Effector memory CD4-positive, alpha-beta T cell (primary cell): Measurements from ENCODE around the gene B9D1.

ENCODE experiments used
- DNase-seq, 3 donors: peaks; one replicate each; pipeline ENCODE4 v3.0.0-alpha.2; 2020
- H3K27ac ChIP-seq: 2 replicates; pipeline ENCODE4 v1.7.0; 2013; ENCODE audit warnings: mild to moderate bottlenecking, low read length, moderate library complexity; ENCODE audit not compliant: insufficient read depth, poor library complexity, severe bottlenecking
- H3K27me3 ChIP-seq: replicated peaks from 2 replicates; pipeline ENCODE4 v1.7.0; 2013; ENCODE audit warnings: mild to moderate bottlenecking, low read length; ENCODE audit not compliant: insufficient read depth, control insufficient read depth, poor library complexity, severe bottlenecking
- H3K36me3 ChIP-seq: 2 replicates; pipeline ENCODE4 v1.7.0; 2013; ENCODE audit warnings: mild to moderate bottlenecking, low read length, moderate library complexity; ENCODE audit not compliant: control insufficient read depth, insufficient read depth
- H3K4me1 ChIP-seq: 2 replicates; pipeline ENCODE4 v1.7.0; 2013; ENCODE audit warnings: low read length, mild to moderate bottlenecking; ENCODE audit not compliant: control insufficient read depth, insufficient read depth, poor library complexity, severe bottlenecking
- H3K4me3 ChIP-seq: 2 replicates; pipeline ENCODE4 v1.7.0; 2013; ENCODE audit warnings: low read length, low read depth, mild to moderate bottlenecking; ENCODE audit not compliant: insufficient read depth, poor library complexity, severe bottlenecking
- H3K9me3 ChIP-seq: 2 replicates; pipeline ENCODE4 v1.7.0; 2013; ENCODE audit warnings: mild to moderate bottlenecking, low read length, moderate library complexity; ENCODE audit not compliant: control insufficient read depth

Gene B9D1

GRCh38 chr17:19404264-19404663, 41.7 kb upstream of the B9D1 start:
- no peaks in the 10 kb centered on the region for H3K9me3 ChIP-seq
- H3K36me3 ChIP-seq, result no peaks in the 10 kb centered on the region
- no peaks in the 10 kb centered on the region for H3K27me3 ChIP-seq
- H3K4me1 ChIP-seq, result no peaks in the 10 kb centered on the region
- H3K27ac ChIP-seq, result no peak overlapping the region
- no peak overlapping the region for H3K4me3 ChIP-seq
- DNase-seq, result no peak

GRCh38 chr17:19403021-19403420, 40.5 kb upstream of the B9D1 start:
- Histone ChIP-seq H3K27ac (no peak overlapping the region), H3K4me1 (no peaks in the 10 kb centered on the region), H3K27me3 (no peaks in the 10 kb centered on the region), H3K36me3 (no peaks in the 10 kb centered on the region), H3K9me3 (no peaks in the 10 kb centered on the region), H3K4me3 (no peak overlapping the region)
- no peak for DNase-seq

DNA sequence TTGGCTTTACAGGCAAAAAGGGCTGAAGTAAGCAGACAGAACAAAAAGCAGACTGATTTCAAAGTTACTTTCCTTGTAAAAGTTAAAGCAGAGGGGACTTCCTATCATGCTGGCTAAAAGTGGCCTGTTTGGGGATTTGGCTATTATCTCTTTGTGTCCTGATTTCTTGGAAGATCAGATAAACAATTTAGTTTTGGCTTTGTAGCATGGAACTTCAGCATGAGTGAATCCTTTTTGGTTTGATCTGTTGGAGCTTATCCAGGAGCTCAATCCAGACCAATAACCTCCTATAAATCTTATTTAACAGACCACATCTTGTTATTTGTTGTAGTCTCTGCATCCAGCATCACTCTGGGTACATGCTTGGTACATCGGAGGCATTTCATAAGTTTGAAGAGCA, 39.6 kb upstream of the B9D1 start:
- Histone ChIP-seq H3K36me3 (no peaks in the 10 kb centered on the region), H3K4me3 (no peak overlapping the region), H3K4me1 (no peaks in the 10 kb centered on the region), H3K27me3 (no peaks in the 10 kb centered on the region), H3K27ac (no peak overlapping the region), H3K9me3 (no peaks in the 10 kb centered on the region)
- DNase-seq, result no peak

DNA sequence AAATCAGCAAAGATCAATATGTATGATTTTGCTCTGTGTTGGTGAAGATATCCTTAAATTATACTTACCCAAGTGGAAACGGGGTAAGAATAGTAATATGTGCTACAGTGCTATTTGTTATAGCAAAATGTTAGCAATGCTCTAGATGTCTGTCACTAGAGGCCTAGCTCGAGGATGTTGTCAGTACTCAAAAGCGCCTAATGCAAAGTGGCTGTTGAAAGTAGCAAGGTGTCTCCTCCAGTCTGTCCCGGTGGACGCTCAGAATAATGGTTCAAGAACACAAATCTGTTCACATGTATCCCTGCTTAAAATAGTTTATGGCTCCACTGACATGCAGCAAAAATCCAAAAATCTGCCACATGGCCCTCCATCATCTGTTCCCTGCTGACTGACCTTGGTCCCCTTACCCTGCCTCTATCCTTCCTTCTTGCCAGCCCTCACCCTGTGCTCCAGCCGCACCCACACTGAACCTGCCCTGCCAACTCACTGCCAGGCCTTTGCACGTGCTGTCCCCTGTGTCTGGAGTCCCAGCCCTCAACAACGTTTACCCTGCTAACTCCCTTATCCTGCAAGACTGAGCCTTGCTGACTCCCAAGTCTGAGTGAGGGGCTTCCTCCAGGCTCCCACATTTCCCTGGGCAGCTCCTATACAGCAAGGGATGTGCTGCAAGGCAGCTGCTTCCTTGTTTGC, 38.9 kb upstream of the B9D1 start:
- no peak for DNase-seq
- Histone ChIP-seq H3K4me3 (no peak overlapping the region), H3K27me3 (no peaks in the 10 kb centered on the region), H3K9me3 (no peaks in the 10 kb centered on the region), H3K27ac (no peak overlapping the region), H3K4me1 (no peaks in the 10 kb centered on the region), H3K36me3 (no peaks in the 10 kb centered on the region)

DNA sequence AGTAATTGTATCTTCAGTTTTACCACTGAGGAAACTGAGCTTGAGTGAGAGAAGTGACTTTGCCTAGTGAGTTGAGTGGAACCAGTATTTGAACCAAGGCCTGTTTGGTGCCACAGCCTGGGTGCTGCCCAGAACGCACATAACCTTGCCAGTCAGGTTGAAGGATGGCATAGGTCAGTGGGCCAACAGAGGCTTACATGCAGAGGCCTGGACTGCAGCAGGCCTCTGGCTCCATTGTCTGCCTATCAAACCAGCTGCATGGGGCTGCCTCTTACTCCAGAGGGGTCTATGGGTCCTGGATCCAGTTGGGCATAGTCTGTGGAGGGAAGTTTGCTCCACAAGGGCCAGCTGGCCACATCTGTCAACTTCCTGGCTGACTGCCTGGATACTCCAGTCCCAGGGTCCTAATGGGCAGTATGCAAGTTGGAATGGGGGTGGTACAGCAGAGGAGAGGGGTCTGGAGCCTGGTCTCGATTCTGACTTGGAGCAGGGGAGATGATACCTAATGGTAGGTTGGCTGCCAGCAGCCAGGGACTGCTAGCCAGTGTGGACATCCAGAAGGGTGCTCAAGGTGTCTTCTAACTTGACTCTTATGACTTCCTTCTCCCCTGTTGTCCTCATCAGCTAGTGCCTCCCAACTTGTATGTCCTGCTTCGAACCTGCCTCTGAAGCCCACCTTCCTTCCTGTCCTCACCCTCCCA, 37.4 kb upstream of the B9D1 start:
- no peaks in the 10 kb centered on the region for H3K27me3 ChIP-seq
- H3K36me3 ChIP-seq, result no peaks in the 10 kb centered on the region
- no peaks in the 10 kb centered on the region for H3K4me1 ChIP-seq
- no peaks in the 10 kb centered on the region for H3K9me3 ChIP-seq
- DNase-seq, result no peak
- H3K4me3 ChIP-seq, result no peak overlapping the region
- no peak overlapping the region for H3K27ac ChIP-seq

DNA sequence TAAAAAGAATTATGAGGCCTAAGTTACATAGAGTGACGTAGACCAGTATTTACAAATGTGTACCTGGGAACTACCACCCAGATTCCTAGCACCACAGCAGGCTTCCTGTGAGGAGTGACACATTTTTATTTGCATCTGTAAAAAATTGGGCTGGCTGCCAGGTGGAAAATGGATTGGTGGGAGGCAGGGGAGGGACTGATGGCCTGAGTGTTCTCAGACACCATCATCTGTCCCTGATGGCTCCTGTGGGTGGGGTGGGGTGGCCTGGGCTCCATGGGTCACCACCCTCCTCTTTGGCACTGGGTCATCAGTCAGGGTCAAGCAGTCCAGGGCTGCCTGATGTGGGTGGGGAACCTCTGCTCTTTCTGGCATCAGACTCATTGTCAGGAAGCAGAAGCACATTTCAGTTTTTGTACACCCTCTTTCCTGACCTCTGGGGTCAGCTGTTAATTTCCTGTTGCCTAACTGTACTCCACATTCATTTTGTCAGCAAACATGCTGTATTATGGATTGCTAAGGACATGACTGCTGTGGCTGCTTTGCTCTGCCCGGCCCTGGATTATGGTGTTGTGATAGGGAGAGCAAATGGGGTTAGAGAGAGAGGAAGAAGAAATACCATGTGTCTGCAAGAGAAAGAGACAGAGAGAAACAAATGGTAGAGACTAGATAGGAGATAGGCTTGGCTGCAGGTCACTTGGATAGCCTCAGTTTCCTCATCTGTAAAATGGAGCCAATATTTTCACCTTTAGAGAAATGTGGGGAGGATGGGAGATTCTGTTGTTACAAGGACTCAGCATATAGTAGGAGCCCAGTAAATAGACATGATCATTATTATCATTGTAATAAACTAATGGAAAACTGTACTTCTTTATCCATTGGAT, 36.0 kb upstream of the B9D1 start:
- no peak for DNase-seq
- Histone ChIP-seq H3K4me1 (no peaks in the 10 kb centered on the region), H3K9me3 (no peaks in the 10 kb centered on the region), H3K4me3 (no peak overlapping the region), H3K27ac (no peak overlapping the region), H3K27me3 (no peaks in the 10 kb centered on the region), H3K36me3 (no peaks in the 10 kb centered on the region)

GRCh38 chr17:19397556-19398041, 35.1 kb upstream of the B9D1 start:
- Histone ChIP-seq H3K27me3 (no peaks in the 10 kb centered on the region), H3K27ac (no peak overlapping the region), H3K4me1 (no peaks in the 10 kb centered on the region), H3K9me3 (no peaks in the 10 kb centered on the region), H3K36me3 (no peaks in the 10 kb centered on the region), H3K4me3 (no peak overlapping the region)
- no peak for DNase-seq

DNA sequence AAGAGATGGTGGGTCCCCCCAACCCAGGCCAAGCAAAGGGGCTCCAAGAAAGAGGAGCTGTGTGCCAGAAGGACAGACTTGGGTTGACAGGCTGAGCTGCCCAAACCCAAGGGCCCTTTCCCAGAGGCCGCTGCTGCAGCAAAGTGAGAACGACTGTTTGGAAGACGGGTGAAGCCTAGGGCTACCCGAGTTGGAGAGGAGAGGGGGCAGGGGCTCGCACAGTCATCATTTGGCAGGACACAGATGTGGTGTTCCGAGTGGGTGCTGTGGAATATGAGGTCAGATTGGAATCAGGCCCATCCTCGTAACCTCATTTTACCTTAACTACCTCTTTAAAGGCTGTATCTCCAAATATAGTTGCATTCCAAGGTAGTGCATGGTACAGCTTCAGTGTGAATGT, 29.8 kb upstream of the B9D1 start:
- Histone ChIP-seq H3K27ac (no peak overlapping the region), H3K4me3 (no peak overlapping the region), H3K36me3 (no peaks in the 10 kb centered on the region), H3K27me3 (no peaks in the 10 kb centered on the region), H3K9me3 (no peaks in the 10 kb centered on the region), H3K4me1 (no peaks in the 10 kb centered on the region)
- no peak for DNase-seq

DNA sequence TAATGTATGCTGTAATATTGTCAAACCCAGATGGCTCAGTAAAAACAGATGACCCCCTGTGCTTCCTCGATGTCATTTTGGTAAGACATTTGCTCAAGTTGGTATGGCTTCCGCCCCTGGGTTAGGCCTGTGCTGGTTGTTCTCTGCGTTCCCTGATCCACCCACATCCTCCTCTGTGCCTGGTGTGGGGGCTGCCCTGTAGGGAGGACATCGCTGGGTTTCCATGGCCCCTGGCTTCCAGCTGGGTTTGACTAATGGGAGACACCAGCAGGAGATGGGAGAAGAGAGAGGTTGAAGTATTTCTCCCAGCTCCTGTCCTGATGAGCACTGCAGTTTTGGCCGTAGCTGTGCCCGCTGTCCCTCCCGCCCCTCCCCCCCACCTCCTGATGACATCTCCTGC, 28.9 kb upstream of the B9D1 start:
- no peaks in the 10 kb centered on the region for H3K36me3 ChIP-seq
- no peak overlapping the region for H3K27ac ChIP-seq
- no peaks in the 10 kb centered on the region for H3K4me1 ChIP-seq
- no peaks in the 10 kb centered on the region for H3K9me3 ChIP-seq
- H3K27me3 ChIP-seq, result no peaks in the 10 kb centered on the region
- no peak for DNase-seq
- no peak overlapping the region for H3K4me3 ChIP-seq

DNA sequence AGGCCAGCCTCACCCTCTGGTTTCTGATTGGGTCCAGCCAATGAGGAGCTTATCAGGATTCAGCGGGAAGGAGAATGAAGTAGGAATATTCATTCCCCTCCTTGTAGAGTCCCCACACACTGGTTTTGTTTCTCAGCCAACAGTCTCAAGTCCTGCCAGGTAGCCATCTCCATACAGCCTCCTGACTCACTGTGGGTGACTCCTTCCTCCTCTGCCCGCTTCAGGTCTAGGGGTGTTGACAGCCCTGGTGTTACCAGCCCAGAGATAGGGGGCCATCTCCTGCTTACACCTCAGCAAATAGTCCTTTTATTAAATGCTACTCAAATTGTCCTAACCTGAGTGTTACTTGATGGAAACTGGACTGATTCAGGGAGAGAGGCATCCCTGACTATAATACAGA, 28.4 kb upstream of the B9D1 start:
- Histone ChIP-seq H3K4me1 (no peaks in the 10 kb centered on the region), H3K4me3 (no peak overlapping the region), H3K27me3 (no peaks in the 10 kb centered on the region), H3K36me3 (no peaks in the 10 kb centered on the region), H3K9me3 (no peaks in the 10 kb centered on the region), H3K27ac (no peak overlapping the region)
- no peak for DNase-seq
